Tibial nerve (tissue), 4 donors: ENCODE data around the gene CEACAM19. TPM values are rescaled to one million over a fixed set of nuclear protein-coding genes. Genes with fewer than 3 reads are reported as not detected.
"Not testable (repeated sequence)": the region's sequence is repeated elsewhere in the genome, so short reads cannot be mapped to it uniquely, and the experiment has no call there.

ENCODE experiments used
- DNase-seq, 2 donors: peaks; one replicate each; pipeline ENCODE4 v3.0.0-alpha.2; 2019; ENCODE audit warnings: low spot score in 2 of 2
- H3K27ac ChIP-seq, 4 donors: fragments of 200-600 bp; sonication (generic) in 3 of 4; one replicate each; pipeline ENCODE4 v1.5.1; 2017 to 2019; ENCODE audit warnings: mild to moderate bottlenecking in 1 of 4
- H3K27me3 ChIP-seq, 2 donors: fragments of 200-600 bp; sonication (generic) in 1 of 2; one replicate each; pipeline versions ENCODE4 v1.5.1 to v1.6.0; 2017 to 2019
- H3K36me3 ChIP-seq, 3 donors: fragments of 200-600 bp; sonication (generic); one replicate each; pipeline ENCODE4 v1.5.1; 2018 to 2019
- H3K4me1 ChIP-seq, 4 donors: fragments of 200-600 bp; sonication (generic) in 3 of 4; one replicate each; pipeline ENCODE4 v1.5.1; 2017 to 2019
- H3K4me3 ChIP-seq, 4 donors: fragments of 200-600 bp; sonication (generic) in 3 of 4; one replicate each; pipeline ENCODE4 v1.5.1; 2017 to 2019; ENCODE audit warnings: mild to moderate bottlenecking in 1 of 4, moderate library complexity in 1 of 4
- H3K9me3 ChIP-seq, 4 donors: fragments of 200-600 bp; sonication (generic) in 3 of 4; one replicate each; pipeline ENCODE4 v1.5.1; 2017 to 2019
- EP300 ChIP-seq, 2 donors: sonication (generic); formaldehyde crosslinking; IDR thresholded peaks; one replicate each; pipeline ENCODE4 v1.6.1; 2017; ENCODE audit warnings: antibody characterized with exemption in 2 of 2, mild to moderate bottlenecking in 1 of 2
- POLR2A ChIP-seq, 2 donors: fragments of 450-650 bp; IDR thresholded peaks; one replicate each; pipeline ENCODE4 v1.6.1; 2017; ENCODE audit warnings: antibody characterized with exemption in 2 of 2, mild to moderate bottlenecking in 2 of 2, moderate library complexity in 2 of 2
- WGBS, 2 donors: methylation state at CpG; one replicate each; pipeline ENCODE4 v1.1.5; 2018; 5-methylcytosine and 5-hydroxymethylcytosine counted together
- total RNA-seq, 4 donors: library from RNA; depleted of rRNA; stranded (reverse); fragments of >200 nt; gene quantifications; one replicate each; pipeline ENCODE4 v1.1.0, GENCODE V29; 2016
- TF ChIP-seq, protein P1 (sequence below), 5 experiments: fragments of 200-600 bp in 3 of 5; fragments of 450-650 bp in 2 of 5; sonication (generic) in 3 of 5; IDR thresholded peaks; one replicate each; pipeline ENCODE4 v1.5.1; 2016 to 2019; ENCODE audit warnings: antibody characterized with exemption in 5 of 5, mild to moderate bottlenecking in 3 of 5, moderate library complexity in 2 of 5

The CEACAM19 gene
- total RNA-seq, 4 donors from 2014 or later, result 10.9 to 38.7 (median 15.4) TPM

DNA sequence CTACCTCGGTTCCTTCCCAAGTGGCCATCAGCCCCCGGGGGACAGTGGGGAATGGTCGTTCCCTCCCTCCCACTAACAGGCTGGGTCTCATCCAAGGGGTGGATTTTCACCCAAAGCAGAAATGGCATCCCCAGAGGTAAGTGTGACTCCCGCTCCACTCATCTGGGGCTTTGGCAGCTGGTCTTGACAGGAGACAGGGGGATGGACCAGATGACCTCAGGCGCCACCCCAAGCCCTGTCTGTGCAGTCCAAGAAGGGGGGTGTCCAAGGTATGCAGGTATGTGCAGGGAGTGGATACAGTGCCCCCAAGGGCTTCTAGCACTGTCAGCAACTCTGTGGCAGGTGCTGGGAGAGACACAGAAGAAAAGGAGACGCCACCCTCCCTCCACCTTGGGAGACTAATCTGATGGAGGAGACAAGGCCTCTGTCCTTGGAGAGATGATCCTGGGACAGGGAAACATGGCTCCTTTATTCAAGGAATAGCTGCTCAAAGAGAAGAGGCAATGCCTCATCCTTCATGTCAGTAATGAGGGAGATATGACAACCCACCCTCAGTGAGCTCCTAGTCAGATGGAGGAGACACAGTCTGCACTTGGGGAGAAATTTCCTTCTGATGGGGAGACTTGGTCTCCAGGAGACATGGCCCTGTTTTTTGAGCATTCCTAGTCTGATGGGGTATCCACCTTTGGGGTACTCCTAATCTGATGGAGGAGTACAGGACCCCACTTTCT, 35.4 kb downstream of the CEACAM19 start:
- Histone ChIP-seq H3K36me3 (no peaks in the 10 kb centered on the region), H3K27me3 (no peaks in the 10 kb centered on the region), H3K9me3 (no peaks in the 10 kb centered on the region), H3K27ac (no peak overlapping the region), H3K4me3 (no peak overlapping the region), H3K4me1 (no peaks in the 10 kb centered on the region)
- no peak for DNase-seq
- 81 to 90% methylated on average over 6 of the region's 6 CpGs for WGBS, 2 donors
- TF ChIP-seq, protein P1, sequence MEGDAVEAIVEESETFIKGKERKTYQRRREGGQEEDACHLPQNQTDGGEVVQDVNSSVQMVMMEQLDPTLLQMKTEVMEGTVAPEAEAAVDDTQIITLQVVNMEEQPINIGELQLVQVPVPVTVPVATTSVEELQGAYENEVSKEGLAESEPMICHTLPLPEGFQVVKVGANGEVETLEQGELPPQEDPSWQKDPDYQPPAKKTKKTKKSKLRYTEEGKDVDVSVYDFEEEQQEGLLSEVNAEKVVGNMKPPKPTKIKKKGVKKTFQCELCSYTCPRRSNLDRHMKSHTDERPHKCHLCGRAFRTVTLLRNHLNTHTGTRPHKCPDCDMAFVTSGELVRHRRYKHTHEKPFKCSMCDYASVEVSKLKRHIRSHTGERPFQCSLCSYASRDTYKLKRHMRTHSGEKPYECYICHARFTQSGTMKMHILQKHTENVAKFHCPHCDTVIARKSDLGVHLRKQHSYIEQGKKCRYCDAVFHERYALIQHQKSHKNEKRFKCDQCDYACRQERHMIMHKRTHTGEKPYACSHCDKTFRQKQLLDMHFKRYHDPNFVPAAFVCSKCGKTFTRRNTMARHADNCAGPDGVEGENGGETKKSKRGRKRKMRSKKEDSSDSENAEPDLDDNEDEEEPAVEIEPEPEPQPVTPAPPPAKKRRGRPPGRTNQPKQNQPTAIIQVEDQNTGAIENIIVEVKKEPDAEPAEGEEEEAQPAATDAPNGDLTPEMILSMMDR (IDR thresholded peaks at IDR 0.05), result no peak
- TF ChIP-seq EP300 (IDR thresholded peaks at IDR 0.05) (no peak), POLR2A (IDR thresholded peaks at IDR 0.05) (no peak)

DNA sequence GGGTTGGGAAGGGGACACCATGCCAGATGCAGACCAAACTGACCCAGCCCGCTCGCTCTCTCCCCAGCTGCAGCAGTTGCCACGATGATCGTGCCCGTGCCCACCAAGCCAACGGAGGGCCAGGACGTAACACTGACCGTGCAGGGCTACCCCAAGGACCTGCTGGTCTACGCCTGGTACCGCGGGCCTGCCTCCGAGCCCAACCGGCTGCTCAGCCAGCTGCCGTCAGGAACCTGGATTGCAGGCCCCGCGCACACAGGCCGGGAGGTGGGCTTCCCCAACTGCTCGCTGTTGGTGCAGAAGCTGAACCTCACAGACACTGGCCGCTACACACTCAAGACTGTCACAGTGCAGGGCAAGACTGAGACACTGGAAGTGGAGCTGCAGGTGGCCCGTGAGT, 36.5 kb downstream of the CEACAM19 start:
- DNase-seq, result no peak
- no peaks in the 10 kb centered on the region for H3K27me3 ChIP-seq
- 93 to 96% methylated on average over 10 to 17 of the region's 20 CpGs for WGBS, 2 donors
- H3K4me1 ChIP-seq, result no peaks in the 10 kb centered on the region
- H3K27ac ChIP-seq, result no peak overlapping the region
- H3K4me3 ChIP-seq, result no peak overlapping the region
- no peaks in the 10 kb centered on the region for H3K9me3 ChIP-seq
- no peak for TF ChIP-seq POLR2A (IDR thresholded peaks at IDR 0.05)
- TF ChIP-seq, protein P1 (IDR thresholded peaks at IDR 0.05), result no peak
- TF ChIP-seq EP300 (IDR thresholded peaks at IDR 0.05), result no peak
- H3K36me3 ChIP-seq, result no peaks in the 10 kb centered on the region

DNA sequence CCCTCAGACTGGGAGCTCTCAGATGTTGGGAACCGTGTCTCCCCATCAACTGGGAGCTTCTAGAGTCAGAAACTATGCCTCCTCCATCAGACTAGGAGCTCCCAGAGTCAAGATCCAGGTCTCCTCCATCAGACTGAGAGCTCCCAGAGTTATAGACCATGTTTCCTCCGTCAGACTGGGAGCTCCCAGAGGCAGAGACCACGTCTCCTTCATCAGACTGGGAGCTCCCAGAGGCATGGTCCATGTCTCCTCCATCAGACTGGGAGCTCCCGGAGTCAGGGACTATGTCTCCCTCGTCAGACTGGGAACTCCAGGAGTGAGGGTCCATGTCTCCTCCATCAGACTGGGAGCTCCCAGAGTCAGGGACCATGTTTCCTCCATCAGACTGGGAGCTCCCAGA, 37.7 kb downstream of the CEACAM19 start:
- Histone ChIP-seq H3K36me3 (no peaks in the 10 kb centered on the region), H3K27ac (no peak overlapping the region), H3K4me1 (no peaks in the 10 kb centered on the region), H3K27me3 (no peaks in the 10 kb centered on the region), H3K4me3 (no peak overlapping the region), H3K9me3 (no peaks in the 10 kb centered on the region)
- no peak for DNase-seq
- TF ChIP-seq EP300 (IDR thresholded peaks at IDR 0.05), result no peak
- TF ChIP-seq, protein P1 (IDR thresholded peaks at IDR 0.05), result no peak
- no peak for TF ChIP-seq POLR2A (IDR thresholded peaks at IDR 0.05)
- WGBS, 2 donors, result 50 to 98% methylated on average over 2 to 5 of the region's 5 CpGs

DNA sequence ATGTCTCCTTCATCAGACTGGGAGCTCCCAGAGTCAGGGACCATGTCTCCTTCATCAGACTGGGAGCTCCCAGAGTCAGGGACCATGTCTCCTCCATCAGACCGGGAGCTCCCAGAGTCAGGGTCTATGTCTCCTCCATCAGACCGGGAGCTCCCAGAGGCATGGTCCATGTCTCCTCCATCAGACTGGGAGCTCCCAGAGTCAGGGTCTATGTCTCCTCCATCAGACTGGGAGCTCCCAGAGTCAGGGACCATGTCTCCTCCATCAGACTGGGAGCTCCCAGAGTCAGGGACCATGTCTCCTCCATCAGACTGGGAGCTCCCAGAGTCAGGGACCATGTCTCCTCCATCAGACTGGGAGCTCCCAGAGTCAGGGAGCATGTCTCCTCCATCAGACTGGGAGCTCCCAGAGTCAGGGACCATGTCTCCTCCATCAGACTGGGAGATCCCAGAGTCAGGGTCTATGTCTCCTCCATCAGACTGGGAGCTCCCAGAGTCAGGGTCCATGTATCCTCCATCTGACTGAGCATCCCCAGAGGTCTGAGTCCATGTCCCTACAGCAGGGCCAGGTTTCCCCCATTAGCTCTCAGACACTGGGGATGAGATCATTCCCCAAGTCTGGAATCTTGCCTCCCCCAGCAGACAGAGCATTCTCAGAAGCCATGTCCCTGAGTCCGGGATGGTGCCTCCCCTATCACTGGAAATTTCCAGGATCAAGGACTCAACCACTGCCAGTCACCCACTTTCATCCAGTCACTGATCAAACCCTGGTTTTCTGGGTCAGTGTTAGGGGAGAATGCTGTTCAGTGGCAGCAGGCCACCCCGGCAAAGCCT, 38.4 kb downstream of the CEACAM19 start:
- H3K4me3 ChIP-seq, H3K9me3 ChIP-seq, H3K27ac ChIP-seq, H3K36me3 ChIP-seq, DNase-seq, H3K4me1 ChIP-seq, H3K27me3 ChIP-seq: not testable (repeated sequence)
- WGBS, 2 donors, result 53 to 89% methylated on average over 2 to 4 of the region's 4 CpGs

DNA sequence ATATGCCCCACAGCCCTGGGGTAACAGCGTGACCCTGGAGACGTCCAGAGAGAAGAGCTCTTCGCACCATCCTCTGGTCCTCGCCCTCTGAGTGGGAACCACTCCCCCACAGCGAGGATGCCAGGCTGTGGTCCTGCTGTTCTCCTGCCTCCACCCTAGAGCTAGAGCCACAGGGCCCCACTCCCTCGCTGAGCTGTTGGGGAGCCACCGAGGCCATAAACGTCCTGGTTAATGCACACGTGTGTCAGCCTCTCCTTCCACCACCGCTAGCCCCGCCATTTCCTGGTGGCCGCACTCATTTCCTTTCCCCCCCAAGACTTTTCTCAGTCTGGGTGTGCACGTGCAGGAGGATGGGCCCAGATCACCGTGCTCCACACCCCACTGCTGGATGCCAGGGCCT, 39.2 kb downstream of the CEACAM19 start:
- DNase-seq, result no peak
- Histone ChIP-seq H3K36me3 (no peaks in the 10 kb centered on the region), H3K9me3 (peaks cover 0 to 12% (median 0%) of the 10 kb centered on the region in 4 donors), H3K27me3 (no peaks in the 10 kb centered on the region), H3K27ac (no peak overlapping the region), H3K4me3 (no peak overlapping the region), H3K4me1 (no peaks in the 10 kb centered on the region)
- TF ChIP-seq POLR2A (IDR thresholded peaks at IDR 0.05) (no peak), EP300 (IDR thresholded peaks at IDR 0.05) (no peak)
- 71 to 74% methylated on average over 14 of the region's 14 CpGs for WGBS, 2 donors
